Fibroblast of lung (primary cell): ENCODE data around the gene LAIR1. TPM values are rescaled to one million over a fixed set of nuclear protein-coding genes. Genes with fewer than 3 reads are reported as not detected.

ENCODE experiments used
- DNase-seq, 2 donors: peaks; one replicate each; pipeline versions ENCODE4 v3.0.0 to v3.0.0-alpha.2; 2010; ENCODE audit warnings: low read depth in 2 of 2
- H2AFZ ChIP-seq: 2 replicates; pipeline ENCODE4 v1.5.1; 2012; ENCODE audit warnings: low read length, control low read depth, inconsistent platforms
- H3K27ac ChIP-seq: 2 replicates; pipeline ENCODE4 v1.5.1; 2011; ENCODE audit warnings: low read length, control low read depth; ENCODE audit not compliant: insufficient read depth
- H3K27me3 ChIP-seq: 2 replicates; pipeline ENCODE4 v1.5.1; 2011; ENCODE audit warnings: mild to moderate bottlenecking, low read length; ENCODE audit not compliant: control insufficient read depth, insufficient read depth
- H3K36me3 ChIP-seq: 2 replicates; pipeline ENCODE4 v1.5.1; 2011; ENCODE audit warnings: low read length; ENCODE audit not compliant: control insufficient read depth, insufficient read depth
- H3K4me1 ChIP-seq: 2 replicates; pipeline ENCODE4 v1.5.1; 2011; ENCODE audit warnings: low read length; ENCODE audit not compliant: control insufficient read depth, insufficient read depth; ENCODE audit errors: extremely low read depth
- H3K4me2 ChIP-seq: 2 replicates; pipeline ENCODE4 v1.5.1; 2011; ENCODE audit warnings: low read length, control low read depth; ENCODE audit not compliant: insufficient read depth; ENCODE audit errors: extremely low read depth
- H3K4me3 ChIP-seq, 4 experiments: fragments of 200-600 bp in 1 of 4; sonication (generic) in 1 of 4; replicated peaks in 1 of 4; 2 replicates each; pipeline ENCODE4 v1.5.1; 2011 to 2016; ENCODE audit warnings: low read length in 4 of 4, low read depth in 3 of 4, mild to moderate bottlenecking in 3 of 4, control low read depth in 2 of 4, inconsistent platforms in 1 of 4, mixed read lengths in 1 of 4; ENCODE audit not compliant: insufficient read depth in 1 of 4; ENCODE audit errors: control extremely low read depth in 1 of 4
- H3K79me2 ChIP-seq: 2 replicates; pipeline ENCODE4 v1.5.1; 2012; ENCODE audit warnings: mild to moderate bottlenecking, low read length, inconsistent platforms; ENCODE audit not compliant: control insufficient read depth, insufficient read depth
- H3K9ac ChIP-seq: 2 replicates; pipeline ENCODE4 v1.5.1; 2011; ENCODE audit warnings: mild to moderate bottlenecking, low read length, control low read depth; ENCODE audit not compliant: insufficient read depth
- H3K9me3 ChIP-seq: 2 replicates; pipeline ENCODE4 v1.5.1; 2012; ENCODE audit warnings: low read depth, low read length; ENCODE audit not compliant: control insufficient read depth, insufficient read depth
- H4K20me1 ChIP-seq: 2 replicates; pipeline ENCODE4 v1.5.1; 2011; ENCODE audit warnings: low read length; ENCODE audit not compliant: control insufficient read depth, insufficient read depth; ENCODE audit errors: extremely low read depth
- EZH2 ChIP-seq: IDR thresholded peaks from 2 replicates; pipeline ENCODE4 v1.5.1; 2012; ENCODE audit warnings: low read length, control low read depth, mild to moderate bottlenecking; ENCODE audit errors: missing control alignments
- polyA plus RNA-seq, 2 donors: library from polyadenylated mRNA; depleted of rRNA in 1 of 2; stranded (reverse) in 1 of 2; unstranded in 1 of 2; fragments of >200 nt; gene quantifications; 2 replicates each; pipeline ENCODE4 v1.2.1, GENCODE V29; 2011 to 2012; ENCODE audit warnings: missing spikeins in 1 of 2
- total RNA-seq: library from RNA; depleted of rRNA; stranded (reverse); fragments of >200 nt; gene quantifications from 2 replicates; pipeline ENCODE4 v1.2.1, GENCODE V29; 2014
- TF ChIP-seq, protein P1 (sequence below), 2 donors: IDR thresholded peaks in 1 of 2; conservative IDR thresholded peaks in 1 of 2; 1 replicate in 1 of 2; 2 replicates in 1 of 2; pipeline ENCODE4 v1.5.1; 2011 to 2012; ENCODE audit warnings: low read length in 2 of 2, control low read depth in 1 of 2, inconsistent platforms in 1 of 2, low read depth in 1 of 2, mild to moderate bottlenecking in 1 of 2

LAIR1 gene
- total and polyA plus RNA-seq, 2 donors (not counting 1 experiment from before 2014, with no cell fraction given), result not detected

GRCh38 chr19:54341295-54341694, 23.4 kb downstream of the LAIR1 start:
- no peak overlapping the region for H2AFZ ChIP-seq
- H3K4me1 ChIP-seq, result no peaks in the 10 kb centered on the region
- no peaks in the 10 kb centered on the region for H4K20me1 ChIP-seq
- no peak for DNase-seq
- H3K27ac ChIP-seq, result no peak overlapping the region
- no peaks in the 10 kb centered on the region for H3K27me3 ChIP-seq
- TF ChIP-seq EZH2, result no peak
- TF ChIP-seq, protein P1, sequence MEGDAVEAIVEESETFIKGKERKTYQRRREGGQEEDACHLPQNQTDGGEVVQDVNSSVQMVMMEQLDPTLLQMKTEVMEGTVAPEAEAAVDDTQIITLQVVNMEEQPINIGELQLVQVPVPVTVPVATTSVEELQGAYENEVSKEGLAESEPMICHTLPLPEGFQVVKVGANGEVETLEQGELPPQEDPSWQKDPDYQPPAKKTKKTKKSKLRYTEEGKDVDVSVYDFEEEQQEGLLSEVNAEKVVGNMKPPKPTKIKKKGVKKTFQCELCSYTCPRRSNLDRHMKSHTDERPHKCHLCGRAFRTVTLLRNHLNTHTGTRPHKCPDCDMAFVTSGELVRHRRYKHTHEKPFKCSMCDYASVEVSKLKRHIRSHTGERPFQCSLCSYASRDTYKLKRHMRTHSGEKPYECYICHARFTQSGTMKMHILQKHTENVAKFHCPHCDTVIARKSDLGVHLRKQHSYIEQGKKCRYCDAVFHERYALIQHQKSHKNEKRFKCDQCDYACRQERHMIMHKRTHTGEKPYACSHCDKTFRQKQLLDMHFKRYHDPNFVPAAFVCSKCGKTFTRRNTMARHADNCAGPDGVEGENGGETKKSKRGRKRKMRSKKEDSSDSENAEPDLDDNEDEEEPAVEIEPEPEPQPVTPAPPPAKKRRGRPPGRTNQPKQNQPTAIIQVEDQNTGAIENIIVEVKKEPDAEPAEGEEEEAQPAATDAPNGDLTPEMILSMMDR (conservative IDR thresholded peaks at IDR 0.05 in 1 of 2, IDR thresholded peaks at IDR 0.05 in 1 of 2; ENCODE audit: low read depth in 1 of 2, low read length in 2 of 2), result no peak
- no peaks in the 10 kb centered on the region for H3K36me3 ChIP-seq
- no peak overlapping the region for H3K4me2 ChIP-seq
- no peaks in the 10 kb centered on the region for H3K9me3 ChIP-seq
- no peak overlapping the region for H3K9ac ChIP-seq
- H3K79me2 ChIP-seq, result no peaks in the 10 kb centered on the region
- no peak overlapping the region for H3K4me3 ChIP-seq

DNA sequence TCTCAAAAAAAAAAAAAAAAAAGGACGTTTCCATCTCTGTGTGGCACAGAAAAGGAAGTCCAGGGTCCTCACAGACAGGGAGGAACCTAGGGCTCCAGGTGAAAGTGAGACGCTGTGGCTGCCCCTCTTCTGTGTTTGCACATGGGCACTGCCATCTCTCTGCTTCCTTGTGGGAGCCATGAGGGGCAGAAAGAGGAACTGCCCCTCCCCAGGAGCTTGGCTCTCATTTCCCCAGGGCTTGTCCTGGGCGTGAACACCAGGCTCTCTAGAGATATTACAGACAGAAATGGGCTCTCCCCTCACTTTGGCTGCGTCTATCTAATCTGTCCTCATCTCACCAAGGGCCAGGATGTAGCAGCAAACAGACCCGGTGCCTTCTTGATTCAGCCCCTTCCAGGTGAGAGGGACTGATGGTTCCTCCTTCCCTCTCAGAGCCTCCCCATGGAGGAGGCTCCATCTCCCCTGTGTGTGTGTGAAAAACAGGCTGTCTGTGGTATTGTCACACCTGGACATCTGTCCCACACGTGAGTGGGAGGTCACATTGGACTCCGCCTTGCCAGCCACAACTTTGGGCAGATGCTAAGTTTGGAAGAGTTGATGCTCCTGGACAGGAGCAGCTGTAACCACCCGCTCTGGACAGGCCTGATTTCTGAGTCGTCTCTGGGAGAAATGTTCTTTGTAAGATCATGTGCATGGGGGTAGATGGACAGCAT, 24.9 kb downstream of the LAIR1 start:
- no peaks in the 10 kb centered on the region for H3K79me2 ChIP-seq
- no peak overlapping the region for H3K4me2 ChIP-seq
- no peaks in the 10 kb centered on the region for H4K20me1 ChIP-seq
- DNase-seq, result no peak
- no peaks in the 10 kb centered on the region for H3K27me3 ChIP-seq
- no peak overlapping the region for H2AFZ ChIP-seq
- H3K27ac ChIP-seq, result no peak overlapping the region
- H3K9me3 ChIP-seq, result no peaks in the 10 kb centered on the region
- no peaks in the 10 kb centered on the region for H3K36me3 ChIP-seq
- H3K9ac ChIP-seq, result no peak overlapping the region
- H3K4me3 ChIP-seq, result no peak overlapping the region
- TF ChIP-seq, protein P1 (conservative IDR thresholded peaks at IDR 0.05 in 1 of 2, IDR thresholded peaks at IDR 0.05 in 1 of 2; ENCODE audit: low read depth in 1 of 2, low read length in 2 of 2), result no peak
- TF ChIP-seq EZH2, result no peak
- H3K4me1 ChIP-seq, result no peaks in the 10 kb centered on the region

DNA sequence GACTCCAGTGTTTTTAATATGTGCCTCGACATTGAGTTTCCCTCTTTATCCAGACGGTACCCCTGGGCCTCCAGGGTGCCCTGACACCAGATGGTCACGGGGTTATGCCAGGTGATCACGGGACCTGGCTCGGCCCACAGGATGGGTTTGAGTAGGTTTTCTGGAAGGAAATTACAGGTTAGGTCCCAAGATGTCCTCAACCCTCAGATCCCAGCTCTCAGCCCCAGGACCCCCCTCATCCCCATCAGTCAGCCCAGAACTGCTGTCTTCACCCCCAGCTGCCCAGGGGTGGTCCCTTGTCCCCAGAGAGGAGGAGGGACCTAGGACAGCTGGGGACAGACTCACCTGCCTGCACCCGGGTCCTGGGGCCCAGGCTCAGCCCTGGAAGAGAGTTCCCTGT, 26.2 kb downstream of the LAIR1 start:
- Histone ChIP-seq H3K4me2 (no peak overlapping the region), H3K4me1 (no peaks in the 10 kb centered on the region), H3K27me3 (no peaks in the 10 kb centered on the region), H3K27ac (no peak overlapping the region), H4K20me1 (no peaks in the 10 kb centered on the region), H2AFZ (no peak overlapping the region), H3K36me3 (no peaks in the 10 kb centered on the region), H3K9ac (no peak overlapping the region), H3K79me2 (no peaks in the 10 kb centered on the region), H3K9me3 (no peaks in the 10 kb centered on the region), H3K4me3 (no peak overlapping the region)
- DNase-seq, result no peak
- TF ChIP-seq, protein P1 (conservative IDR thresholded peaks at IDR 0.05 in 1 of 2, IDR thresholded peaks at IDR 0.05 in 1 of 2; ENCODE audit: low read depth in 1 of 2, low read length in 2 of 2), result no peak
- no peak for TF ChIP-seq EZH2
